Right hindlimb (tissue), 1 donor: ENCODE results near the gene SPATA6.
"Not testable (repeated sequence)": the region's sequence is repeated elsewhere in the genome, so short reads cannot be mapped to it uniquely, and the experiment has no call there.

Experiments used
- DNase-seq: peaks from one replicate; pipeline ENCODE4 v3.0.0-alpha.2; 2018

The SPATA6 gene

DNA sequence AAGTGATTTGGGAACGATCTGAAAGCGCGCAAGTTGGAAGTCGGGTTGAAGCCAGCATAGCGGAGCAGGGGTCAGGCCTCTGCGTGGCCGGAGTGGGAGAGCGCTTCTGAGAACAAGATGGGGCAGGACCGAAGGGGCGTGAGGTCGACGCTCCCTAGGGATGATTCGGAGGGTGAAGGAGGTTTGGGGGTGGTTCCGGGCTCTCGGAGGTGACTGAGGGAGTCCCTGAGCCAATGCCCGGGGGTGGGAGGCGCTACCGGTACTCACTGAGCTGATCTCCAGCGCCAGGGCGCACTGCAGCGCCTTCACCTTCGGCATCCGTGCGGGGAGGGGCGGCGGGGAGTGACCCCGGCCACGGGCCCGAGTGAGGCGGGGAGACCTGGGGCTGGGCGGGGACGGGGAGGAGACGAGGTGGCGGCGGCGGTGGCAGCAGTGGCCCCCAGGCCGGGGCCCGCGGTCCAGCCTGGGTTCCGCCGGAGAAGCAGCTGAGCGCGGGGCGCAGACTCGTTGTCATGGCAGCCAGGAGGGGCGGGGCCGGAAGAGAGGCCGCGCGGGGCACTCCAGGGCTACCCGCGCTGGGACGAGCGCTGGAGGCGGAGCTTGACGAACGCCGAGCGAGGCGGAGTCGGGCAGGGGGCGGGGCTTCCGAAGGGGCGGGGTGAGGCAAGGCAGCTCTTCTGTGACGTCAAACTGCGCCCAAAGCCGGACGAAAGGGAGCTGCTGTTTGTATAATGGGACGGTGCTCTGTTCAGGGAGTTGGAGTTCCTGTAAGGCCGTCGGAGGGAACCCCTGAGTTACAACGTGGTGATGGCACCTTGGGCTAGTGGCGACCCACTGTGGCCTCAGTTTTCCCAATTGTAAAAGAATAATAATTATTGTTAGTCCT is at the start of gene SPATA6:
SPATA6 (minus strand) TSS at position 514 of the 886 bp plus-strand sequence; CDS start at position 318, 196 bp downstream.
- peak; percentile 99 for DNase-seq

- DNase-seq: not testable (repeated sequence)
These were observed 47.9 kb upstream of the SPATA6 start for GRCh38 chr1:48519896-48520295.

DNA sequence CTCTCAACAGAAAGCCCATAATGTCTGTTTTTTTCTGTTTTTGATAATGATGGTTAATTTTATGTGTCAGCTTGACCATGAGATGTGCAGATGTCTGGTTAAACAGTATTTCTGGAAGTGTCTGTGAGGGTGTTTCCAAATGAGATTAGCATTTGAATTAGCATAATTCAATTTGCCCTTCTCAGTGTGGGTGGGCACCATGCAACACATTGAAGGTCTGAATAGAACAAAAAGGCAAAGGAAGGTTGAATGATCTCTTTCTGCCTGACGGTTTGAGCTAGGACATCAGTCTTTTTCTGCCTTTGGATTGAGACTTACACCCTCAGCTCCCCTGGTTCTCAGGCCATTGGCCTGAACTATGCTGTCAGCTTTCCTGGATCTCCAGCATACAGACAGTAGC is 34.9 kb upstream of the SPATA6 start:
- DNase-seq: no peak

GRCh38 chr1:48500541-48501450 is 28.8 kb upstream of the SPATA6 start:
- DNase-seq: no peak

DNA sequence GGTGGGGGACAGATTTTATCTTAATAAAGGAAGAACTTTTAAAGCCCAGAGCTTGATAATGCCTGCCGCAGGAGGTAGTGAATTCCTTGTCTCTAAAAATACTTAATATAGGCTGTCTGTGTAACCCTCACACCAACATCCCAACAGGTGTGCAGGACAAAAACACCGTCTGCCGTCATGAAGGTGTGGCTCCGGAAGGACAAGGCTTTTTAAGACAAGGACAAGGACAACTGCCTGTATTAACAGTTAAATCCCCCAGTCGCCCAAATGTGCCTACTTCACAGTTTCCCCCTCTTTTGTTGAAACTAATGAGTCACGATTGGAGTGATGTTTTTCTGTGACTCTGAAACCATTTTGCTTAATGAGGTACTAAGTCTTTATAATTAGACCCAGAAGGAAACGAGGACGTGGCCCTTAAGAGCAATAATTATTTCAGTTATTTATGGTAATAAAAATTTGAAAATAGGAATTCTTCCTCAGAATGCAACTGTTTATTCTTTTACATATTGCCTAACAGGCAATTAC is 27.3 kb upstream of the SPATA6 start:
- no peak for DNase-seq

- peak; percentile 84 for DNase-seq
These were observed 26.2 kb upstream of the SPATA6 start for GRCh38 chr1:48498096-48498791.

DNA sequence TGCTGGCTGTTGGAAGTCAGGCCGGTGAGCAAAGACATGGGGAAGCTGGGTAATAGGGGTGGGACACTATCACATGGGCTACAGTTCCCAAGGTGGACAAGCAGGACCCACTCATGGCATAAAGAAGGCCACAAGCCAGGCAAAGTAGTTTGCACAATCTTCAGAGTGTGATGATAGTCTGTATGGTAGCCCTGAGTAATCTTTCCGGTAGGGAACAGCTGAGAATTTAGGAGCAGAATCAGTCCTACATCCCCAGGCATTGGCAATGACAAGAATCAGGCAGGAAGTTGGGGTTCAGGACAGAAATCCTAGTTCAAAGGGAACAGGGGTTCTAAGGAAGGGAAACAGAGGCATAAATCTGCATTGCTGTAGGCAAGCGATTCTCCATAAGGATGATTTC is 23.9 kb upstream of the SPATA6 start:
- no peak for DNase-seq

DNA sequence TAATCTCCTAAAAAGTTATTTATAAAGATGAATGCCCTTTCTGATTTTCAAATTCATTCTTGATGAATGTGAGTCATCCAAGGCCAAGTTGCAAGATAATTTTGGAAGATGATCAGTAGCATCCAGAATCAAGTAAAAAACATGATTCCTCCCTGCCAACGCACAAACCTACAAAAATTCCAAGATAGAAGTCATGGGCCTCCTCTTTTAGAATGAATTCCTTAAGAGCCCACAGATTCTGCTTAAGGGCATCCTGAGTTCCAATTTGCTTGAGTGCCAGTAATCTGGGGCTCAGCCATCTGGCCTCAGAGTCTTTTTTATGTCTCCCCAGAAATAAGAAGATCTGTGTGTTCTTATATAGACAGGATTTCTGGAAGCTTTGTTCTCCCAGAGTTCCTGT is 23.2 kb upstream of the SPATA6 start:
- DNase-seq: no peak

- DNase-seq: peak; percentile 81
These were observed 22.2 kb upstream of the SPATA6 start for GRCh38 chr1:48493970-48494769.

- no peak for DNase-seq
These were observed 21.0 kb upstream of the SPATA6 start for GRCh38 chr1:48493041-48493440.

- peak; percentile 44 for DNase-seq
These were observed 20.4 kb upstream of the SPATA6 start for GRCh38 chr1:48492392-48492791.

DNA sequence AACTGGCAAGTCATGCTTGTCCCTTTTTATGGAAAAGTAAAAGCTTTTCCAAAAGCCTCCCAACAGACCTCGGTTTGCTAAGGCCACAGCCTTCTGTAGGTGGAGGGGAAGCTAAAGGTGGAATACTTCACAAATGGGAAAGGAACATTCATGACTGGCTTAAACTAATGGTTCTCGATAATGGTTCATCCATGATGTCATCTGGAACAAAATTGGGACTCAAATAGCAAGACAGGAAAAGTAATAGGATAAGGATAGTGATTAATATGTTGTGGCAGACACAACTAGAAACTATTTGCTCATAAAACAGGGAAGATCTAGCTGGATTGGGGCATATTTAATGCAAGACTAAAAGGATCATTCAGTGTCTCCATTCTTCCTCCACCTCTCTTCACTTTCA is 16.7 kb upstream of the SPATA6 start:
- DNase-seq: no peak

DNA sequence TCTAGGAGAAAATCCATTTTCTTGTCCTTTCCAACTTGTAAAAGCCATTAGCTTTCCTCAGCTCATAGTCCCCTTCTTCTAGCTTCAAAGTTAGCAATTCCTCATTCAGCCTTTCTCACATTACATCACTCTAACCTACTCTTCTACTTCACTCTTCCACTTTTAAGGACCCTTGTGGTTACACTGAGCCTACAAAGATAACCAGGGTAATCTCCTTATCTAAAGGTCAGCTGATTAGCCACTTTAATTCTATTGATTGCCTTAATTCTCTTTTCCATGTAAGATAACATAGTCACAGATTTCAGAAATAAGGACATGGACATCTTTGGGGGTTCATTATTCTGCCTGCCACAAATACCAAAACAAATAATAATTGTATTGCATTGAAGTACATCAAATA is 8.5 kb upstream of the SPATA6 start:
- DNase-seq: no peak

DNA sequence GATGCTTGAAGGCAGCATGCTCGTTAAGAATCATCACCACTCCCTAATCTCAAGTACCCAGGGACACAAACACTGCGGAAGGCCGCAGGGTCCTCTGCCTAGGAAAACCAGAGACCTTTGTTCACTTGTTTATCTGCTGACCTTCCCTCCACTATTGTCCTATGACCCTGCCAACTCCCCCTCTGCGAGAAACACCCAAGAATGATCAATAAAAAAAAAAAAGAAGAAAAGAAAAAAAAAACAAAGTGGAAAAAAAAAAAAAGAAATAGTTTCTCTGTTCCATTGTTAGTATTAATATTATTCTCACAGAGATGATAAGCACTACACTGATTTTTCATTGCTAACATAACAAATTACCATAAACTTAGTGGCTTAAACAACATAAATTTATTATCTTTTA is 8.0 kb upstream of the SPATA6 start:
- DNase-seq: not testable (repeated sequence)

GRCh38 chr1:48472638-48473037 is 634 bp upstream of the SPATA6 start:
- DNase-seq: no peak

- no peak for DNase-seq
These were observed 884 bp downstream of the SPATA6 start for GRCh38 chr1:48470950-48471690.

- peak; percentile 74 for DNase-seq
These were observed 1.5 kb downstream of the SPATA6 start for GRCh38 chr1:48470481-48470855.

DNA sequence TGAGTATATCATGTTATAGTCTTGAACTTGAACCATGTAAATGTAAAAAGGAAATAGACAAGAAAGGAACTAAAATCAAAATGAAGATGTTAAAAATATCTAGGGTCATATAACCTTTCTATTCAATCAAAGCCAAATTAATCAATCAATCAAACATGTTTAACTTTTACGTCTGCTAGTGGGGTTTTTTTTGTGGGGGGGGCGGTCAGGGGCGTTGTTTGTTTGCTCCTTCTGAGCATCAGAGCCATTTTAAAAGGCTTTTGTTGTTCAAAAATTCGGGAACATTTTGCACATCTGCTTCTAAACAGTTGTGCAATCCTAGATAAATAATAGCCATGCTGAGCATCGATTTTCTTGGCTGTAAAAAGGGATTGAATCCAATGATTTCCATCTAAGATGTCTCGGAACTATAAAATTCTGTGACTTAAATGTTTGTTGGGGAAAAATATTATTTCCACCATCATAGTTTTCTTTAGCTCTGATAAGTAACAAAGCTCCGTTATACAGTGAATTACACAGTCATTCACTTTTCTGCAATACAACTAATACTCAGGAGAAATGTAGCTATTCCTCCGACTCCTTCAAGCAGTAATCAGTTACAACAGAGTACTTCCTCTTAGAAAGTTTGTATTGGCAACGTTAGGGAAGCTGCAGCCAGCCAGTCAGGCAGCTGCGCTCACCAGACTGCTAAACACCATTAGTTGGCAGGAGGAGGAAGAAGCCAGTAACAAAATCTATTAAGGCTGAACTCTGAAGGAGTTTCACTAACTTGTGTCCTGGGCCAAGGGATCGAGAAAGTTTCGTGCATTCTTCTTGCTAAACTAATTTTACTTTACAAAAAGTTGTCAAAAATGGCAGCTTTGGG is 2.2 kb downstream of the SPATA6 start:
- DNase-seq: peak; percentile 81

DNA sequence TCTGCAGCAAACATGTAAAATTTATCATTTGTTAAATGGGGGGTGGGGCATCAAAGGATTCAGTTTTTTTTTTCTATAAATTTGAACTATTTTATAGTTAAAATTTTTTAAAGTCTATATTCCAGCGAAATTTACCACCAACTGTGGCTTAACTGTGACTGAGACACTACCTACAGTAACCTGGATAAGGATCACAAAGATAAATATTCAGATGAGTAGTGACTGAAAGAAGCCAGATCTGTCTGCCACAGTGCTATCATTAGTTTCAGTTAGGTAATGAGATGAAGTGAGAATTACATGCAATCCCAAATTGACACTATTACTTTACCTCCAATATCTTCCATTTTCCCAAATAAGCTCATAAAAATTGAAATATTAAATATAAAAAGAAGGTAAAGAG is 5.4 kb downstream of the SPATA6 start:
- no peak for DNase-seq

DNA sequence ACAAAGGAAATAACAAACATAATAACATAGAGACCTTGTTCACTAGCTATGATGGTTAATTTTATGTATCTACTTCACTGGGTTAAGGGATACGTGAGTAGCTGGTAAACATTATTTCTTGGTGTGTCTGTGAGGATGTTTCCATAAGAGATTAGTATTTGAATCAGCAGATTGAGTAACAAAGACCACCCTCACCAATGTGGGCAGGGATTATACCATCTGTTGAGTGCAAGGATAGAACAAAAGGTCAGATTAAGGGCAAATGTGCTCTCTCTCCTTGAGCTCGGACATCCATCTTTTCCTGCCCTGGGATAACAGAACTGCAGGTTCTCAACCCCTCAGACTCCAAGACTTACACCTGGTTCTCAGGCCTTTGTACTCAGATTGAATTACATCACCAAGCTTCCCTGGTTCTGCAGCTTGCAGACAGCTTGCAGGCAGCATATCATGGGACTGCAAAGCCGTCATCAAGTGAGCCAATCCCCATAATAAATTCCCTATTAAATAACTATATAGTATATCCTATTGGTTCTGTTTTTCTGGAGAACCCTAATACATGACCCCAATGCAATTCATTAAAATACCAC is 9.2 kb downstream of the SPATA6 start:
- DNase-seq: no peak
